ENCODE results near the gene AKAP9.
A peak's percentile ranks its signal among the peaks of the same experiment; 100 is the strongest.
"Not testable (repeated sequence)": the region's sequence is repeated elsewhere in the genome, so short reads cannot be mapped to it uniquely, and the experiment has no call there.

The AKAP9 gene

DNA sequence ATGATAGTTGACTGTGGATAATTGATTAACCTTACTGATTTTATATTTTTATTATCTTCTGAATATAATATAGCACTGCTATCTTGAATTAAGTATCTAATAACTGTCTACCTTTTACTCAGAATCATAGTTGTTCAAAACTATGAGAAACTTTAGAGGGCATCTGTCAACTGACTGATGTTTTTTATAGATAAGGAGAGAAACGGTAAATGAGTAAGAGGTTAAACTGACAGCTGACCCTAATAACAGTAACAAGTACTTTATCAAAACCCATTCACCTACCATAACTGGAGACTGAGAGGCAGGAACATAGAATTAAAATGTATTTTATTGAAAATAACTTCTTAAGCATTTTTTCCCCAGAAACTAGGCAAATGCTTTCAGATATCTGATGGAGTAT lies 131.5 kb downstream of the AKAP9 start:
- H3K23ac ChIP-seq (ENCODE audit: low read length): no peak overlapping the region
- no peaks in the 10 kb centered on the region for H3K36me3 ChIP-seq (ENCODE audit: control insufficient read depth, insufficient read depth, low read length)
- H3K79me1 ChIP-seq (ENCODE audit: low read length): no peaks in the 10 kb centered on the region
- no peak overlapping the region for H4K8ac ChIP-seq (ENCODE audit: low read depth, low read length)
- no peak for DNase-seq
- no peak overlapping the region for H3K18ac ChIP-seq (ENCODE audit: low read length)
- no peak overlapping the region for H2BK120ac ChIP-seq (ENCODE audit: low read depth, low read length)
- H3K27ac ChIP-seq (ENCODE audit: low read depth, low read length): no peak overlapping the region
- no peaks in the 10 kb centered on the region for H3K4me1 ChIP-seq (ENCODE audit: control insufficient read depth, low read depth, low read length)
- H3K27me3 ChIP-seq (ENCODE audit: insufficient read depth, low read length, poor library complexity): no peaks in the 10 kb centered on the region
- WGBS (ENCODE audit: extremely low coverage, insufficient coverage, low lambda C conversion rate): no CpG with 5 or more reads among the region's 1 CpG
- no peak overlapping the region for H3K4me2 ChIP-seq (ENCODE audit: low read length)
- no peak overlapping the region for H2BK5ac ChIP-seq (ENCODE audit: low read length)
- no peak overlapping the region for H2AK5ac ChIP-seq (ENCODE audit: low read length)
- no peak overlapping the region for H2BK15ac ChIP-seq (replicated peaks; ENCODE audit: low read depth)
- no peak overlapping the region for H4K5ac ChIP-seq (ENCODE audit: low read length)
- H3K4me3 ChIP-seq (ENCODE audit: low read length): no peak overlapping the region
- H3K56ac ChIP-seq (ENCODE audit: low read length): no peak overlapping the region
- no peak overlapping the region for H3K4ac ChIP-seq (ENCODE audit: low read depth, low read length)
- H3K79me2 ChIP-seq (ENCODE audit: control insufficient read depth, insufficient read depth, low read length): no peaks in the 10 kb centered on the region
- no peak overlapping the region for H3K9ac ChIP-seq (ENCODE audit: low read length)

- no peaks in the 10 kb centered on the region for H3K4me1 ChIP-seq (ENCODE audit: control insufficient read depth, low read depth, low read length)
- H3K4me3 ChIP-seq (ENCODE audit: low read length): no peak overlapping the region
- no peak overlapping the region for H3K56ac ChIP-seq (ENCODE audit: low read length)
- no peak overlapping the region for H3K27ac ChIP-seq (ENCODE audit: low read depth, low read length)
- H3K9ac ChIP-seq (ENCODE audit: low read length): no peak overlapping the region
- no peaks in the 10 kb centered on the region for H3K27me3 ChIP-seq (ENCODE audit: insufficient read depth, low read length, poor library complexity)
- no peak overlapping the region for H3K18ac ChIP-seq (ENCODE audit: low read length)
- H2BK5ac ChIP-seq (ENCODE audit: low read length): no peak overlapping the region
- no peak overlapping the region for H2BK15ac ChIP-seq (replicated peaks; ENCODE audit: low read depth)
- no peak overlapping the region for H3K4me2 ChIP-seq (ENCODE audit: low read length)
- 100% methylated on average over 1 of the region's 3 CpGs for WGBS (ENCODE audit: extremely low coverage, insufficient coverage, low lambda C conversion rate)
- no peak overlapping the region for H3K4ac ChIP-seq (ENCODE audit: low read depth, low read length)
- DNase-seq: no peak
- H3K23ac ChIP-seq (ENCODE audit: low read length): no peak overlapping the region
- H4K8ac ChIP-seq (ENCODE audit: low read depth, low read length): no peak overlapping the region
- no peaks in the 10 kb centered on the region for H3K36me3 ChIP-seq (ENCODE audit: control insufficient read depth, insufficient read depth, low read length)
- no peaks in the 10 kb centered on the region for H3K79me1 ChIP-seq (ENCODE audit: low read length)
- no peak overlapping the region for H2AK5ac ChIP-seq (ENCODE audit: low read length)
- H2BK120ac ChIP-seq (ENCODE audit: low read depth, low read length): no peak overlapping the region
- H4K5ac ChIP-seq (ENCODE audit: low read length): no peak overlapping the region
- H3K79me2 ChIP-seq (ENCODE audit: control insufficient read depth, insufficient read depth, low read length): no peaks in the 10 kb centered on the region
Observed at GRCh38 chr7:92072708-92073107, 132.0 kb downstream of the AKAP9 start.

GRCh38 chr7:92075455-92076158 lies 134.9 kb downstream of the AKAP9 start:
- Histone ChIP-seq H4K8ac (ENCODE audit: low read depth, low read length) (no peak overlapping the region), H3K36me3 (ENCODE audit: control insufficient read depth, insufficient read depth, low read length) (no peaks in the 10 kb centered on the region), H4K5ac (ENCODE audit: low read length) (no peak overlapping the region), H3K4me1 (ENCODE audit: control insufficient read depth, low read depth, low read length) (no peaks in the 10 kb centered on the region), H3K27ac (ENCODE audit: low read depth, low read length) (no peak overlapping the region), H3K9ac (ENCODE audit: low read length) (no peak overlapping the region), H2BK120ac (ENCODE audit: low read depth, low read length) (no peak overlapping the region), H3K4me3 (ENCODE audit: low read length) (no peak overlapping the region), H3K27me3 (ENCODE audit: insufficient read depth, low read length, poor library complexity) (no peaks in the 10 kb centered on the region), H3K23ac (ENCODE audit: low read length) (no peak overlapping the region), H3K4ac (ENCODE audit: low read depth, low read length) (no peak overlapping the region), H3K18ac (ENCODE audit: low read length) (no peak overlapping the region), H2BK15ac (replicated peaks; ENCODE audit: low read depth) (no peak overlapping the region), H2AK5ac (ENCODE audit: low read length) (no peak overlapping the region), H3K56ac (ENCODE audit: low read length) (no peak overlapping the region), H3K79me1 (ENCODE audit: low read length) (no peaks in the 10 kb centered on the region), H3K4me2 (ENCODE audit: low read length) (no peak overlapping the region), H3K79me2 (ENCODE audit: control insufficient read depth, insufficient read depth, low read length) (no peaks in the 10 kb centered on the region), H2BK5ac (ENCODE audit: low read length) (no peak overlapping the region)
- no CpG with 5 or more reads among the region's 4 CpGs for WGBS (ENCODE audit: extremely low coverage, insufficient coverage, low lambda C conversion rate)
- DNase-seq: no peak

- Histone ChIP-seq H3K23ac (ENCODE audit: low read length) (no peak overlapping the region), H3K4ac (ENCODE audit: low read depth, low read length) (no peak overlapping the region), H3K79me2 (ENCODE audit: control insufficient read depth, insufficient read depth, low read length) (no peaks in the 10 kb centered on the region), H3K4me1 (ENCODE audit: control insufficient read depth, low read depth, low read length) (no peaks in the 10 kb centered on the region), H4K8ac (ENCODE audit: low read depth, low read length) (no peak overlapping the region), H3K9ac (ENCODE audit: low read length) (no peak overlapping the region), H3K27ac (ENCODE audit: low read depth, low read length) (no peak overlapping the region), H3K56ac (ENCODE audit: low read length) (no peak overlapping the region), H3K79me1 (ENCODE audit: low read length) (no peaks in the 10 kb centered on the region), H2BK120ac (ENCODE audit: low read depth, low read length) (no peak overlapping the region), H4K5ac (ENCODE audit: low read length) (no peak overlapping the region), H3K4me2 (ENCODE audit: low read length) (no peak overlapping the region), H3K18ac (ENCODE audit: low read length) (no peak overlapping the region), H3K36me3 (ENCODE audit: control insufficient read depth, insufficient read depth, low read length) (no peaks in the 10 kb centered on the region), H3K27me3 (ENCODE audit: insufficient read depth, low read length, poor library complexity) (no peaks in the 10 kb centered on the region), H2AK5ac (ENCODE audit: low read length) (no peak overlapping the region), H3K4me3 (ENCODE audit: low read length) (no peak overlapping the region), H2BK5ac (ENCODE audit: low read length) (no peak overlapping the region), H2BK15ac (replicated peaks; ENCODE audit: low read depth) (no peak overlapping the region)
- no CpG with 5 or more reads among the region's 1 CpG for WGBS (ENCODE audit: extremely low coverage, insufficient coverage, low lambda C conversion rate)
- DNase-seq: peak; percentile 34
Observed at GRCh38 chr7:92076509-92076908, 135.8 kb downstream of the AKAP9 start.

GRCh38 chr7:92083922-92084321 lies 143.3 kb downstream of the AKAP9 start:
- H3K79me2 ChIP-seq (ENCODE audit: control insufficient read depth, insufficient read depth, low read length); H2BK5ac ChIP-seq (ENCODE audit: low read length); H3K36me3 ChIP-seq (ENCODE audit: control insufficient read depth, insufficient read depth, low read length); H3K79me1 ChIP-seq (ENCODE audit: low read length); H3K9ac ChIP-seq (ENCODE audit: low read length); DNase-seq; H4K5ac ChIP-seq (ENCODE audit: low read length); H3K23ac ChIP-seq (ENCODE audit: low read length); H3K27ac ChIP-seq (ENCODE audit: low read depth, low read length); H4K8ac ChIP-seq (ENCODE audit: low read depth, low read length); H3K56ac ChIP-seq (ENCODE audit: low read length); H2BK120ac ChIP-seq (ENCODE audit: low read depth, low read length); H3K27me3 ChIP-seq (ENCODE audit: insufficient read depth, low read length, poor library complexity); H2BK15ac ChIP-seq (replicated peaks; ENCODE audit: low read depth); H3K4ac ChIP-seq (ENCODE audit: low read depth, low read length); H3K4me2 ChIP-seq (ENCODE audit: low read length); H2AK5ac ChIP-seq (ENCODE audit: low read length); H3K4me1 ChIP-seq (ENCODE audit: control insufficient read depth, low read depth, low read length); H3K18ac ChIP-seq (ENCODE audit: low read length); H3K4me3 ChIP-seq (ENCODE audit: low read length): not testable (repeated sequence)
- no CpG with 5 or more reads among the region's 6 CpGs for WGBS (ENCODE audit: extremely low coverage, insufficient coverage, low lambda C conversion rate)

DNA sequence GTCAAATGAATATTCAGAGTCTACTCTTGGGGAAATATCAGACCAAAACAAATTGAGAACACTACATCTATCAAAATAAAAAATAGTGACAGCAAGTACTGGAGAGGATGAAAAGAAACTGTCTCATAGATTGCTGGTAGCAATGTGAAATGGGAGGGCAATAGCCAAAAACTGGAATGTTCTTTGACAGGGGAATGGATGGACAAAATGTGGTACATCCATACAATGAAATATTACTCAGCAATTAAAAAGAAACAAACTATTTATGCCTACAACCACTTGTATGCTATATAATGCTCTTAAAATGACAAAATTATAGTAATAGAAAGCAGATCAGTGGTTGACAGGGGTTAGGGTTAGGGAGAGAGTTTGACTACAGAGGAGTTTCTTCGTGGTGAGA lies 147.6 kb downstream of the AKAP9 start:
- H3K4me2 ChIP-seq (ENCODE audit: low read length): no peak overlapping the region

More for the DNA sequence above, 147.6 kb downstream of the AKAP9 start:
- Histone ChIP-seq H3K4me1 (ENCODE audit: control insufficient read depth, low read depth, low read length) (no peaks in the 10 kb centered on the region), H2BK120ac (ENCODE audit: low read depth, low read length) (no peak overlapping the region), H3K4me3 (ENCODE audit: low read length) (no peak overlapping the region), H3K27ac (ENCODE audit: low read depth, low read length) (no peak overlapping the region), H4K5ac (ENCODE audit: low read length) (no peak overlapping the region), H3K18ac (ENCODE audit: low read length) (no peak overlapping the region), H3K27me3 (ENCODE audit: insufficient read depth, low read length, poor library complexity) (no peaks in the 10 kb centered on the region), H3K23ac (ENCODE audit: low read length) (no peak overlapping the region), H2AK5ac (ENCODE audit: low read length) (no peak overlapping the region), H4K8ac (ENCODE audit: low read depth, low read length) (no peak overlapping the region), H3K36me3 (ENCODE audit: control insufficient read depth, insufficient read depth, low read length) (no peaks in the 10 kb centered on the region), H3K4ac (ENCODE audit: low read depth, low read length) (no peak overlapping the region), H3K9ac (ENCODE audit: low read length) (no peak overlapping the region), H2BK15ac (replicated peaks; ENCODE audit: low read depth) (no peak overlapping the region), H3K79me2 (ENCODE audit: control insufficient read depth, insufficient read depth, low read length) (no peaks in the 10 kb centered on the region), H3K79me1 (ENCODE audit: low read length) (no peaks in the 10 kb centered on the region), H3K56ac (ENCODE audit: low read length) (no peak overlapping the region), H2BK5ac (ENCODE audit: low read length) (no peak overlapping the region)
- whole genome bisulfite sequencing (ENCODE audit: extremely low coverage, insufficient coverage, low lambda C conversion rate): no CpG with 5 or more reads among the region's 1 CpG
- no peak for DNase-seq

Measured in mesendoderm (in vitro differentiated cells).